Astrocyte (in vitro differentiated cells and primary cell): Measurements from ENCODE around the gene ASXL1. TPM values are rescaled to one million over a fixed set of nuclear protein-coding genes. Genes with fewer than 3 reads are reported as not detected.
A peak's percentile ranks its signal among the peaks of the same experiment; 100 is the strongest.
"Not testable (repeated sequence)": the region's sequence is repeated elsewhere in the genome, so short reads cannot be mapped to it uniquely, and the experiment has no call there.

Source experiments
- DNase-seq: peaks from one replicate; pipeline ENCODE4 v3.0.0-alpha.2; 2010; ENCODE audit warnings: low read depth
- FAIRE-seq: peaks from 2 replicates; lab custom pipeline; 2011; peaks lifted over from hg19 to GRCh38; lab: Jason Lieb, UNC
- H2AFZ ChIP-seq: 2 replicates; pipeline ENCODE4 v1.6.0; 2012; ENCODE audit warnings: low read depth, low read length, inconsistent platforms
- H3K27ac ChIP-seq: 2 replicates; pipeline ENCODE4 v1.5.1; 2011; ENCODE audit warnings: low read depth, low read length, inconsistent platforms
- H3K27me3 ChIP-seq: 2 replicates; pipeline ENCODE4 v1.6.0; 2011; ENCODE audit warnings: low read length, inconsistent platforms; ENCODE audit not compliant: insufficient read depth
- H3K36me3 ChIP-seq: 2 replicates; pipeline ENCODE4 v1.5.1; 2011; ENCODE audit warnings: low read length, inconsistent platforms; ENCODE audit not compliant: insufficient read depth
- H3K4me1 ChIP-seq: 2 replicates; pipeline ENCODE4 v1.5.1; 2011; ENCODE audit warnings: low read length, inconsistent platforms; ENCODE audit not compliant: insufficient read depth
- H3K4me2 ChIP-seq: 2 replicates; pipeline ENCODE4 v1.6.0; 2012; ENCODE audit warnings: low read length, inconsistent platforms
- H3K4me3 ChIP-seq: 2 replicates; pipeline ENCODE4 v1.5.1; 2011; ENCODE audit warnings: low read depth, mild to moderate bottlenecking, low read length, inconsistent platforms; ENCODE audit not compliant: insufficient read depth
- H3K79me2 ChIP-seq: 2 replicates; pipeline ENCODE4 v1.6.0; 2012; ENCODE audit warnings: mild to moderate bottlenecking, low read length, inconsistent platforms; ENCODE audit not compliant: insufficient read depth
- H3K9ac ChIP-seq: 2 replicates; pipeline ENCODE4 v1.6.0; 2012; ENCODE audit warnings: mild to moderate bottlenecking, low read length, inconsistent platforms
- H3K9me3 ChIP-seq: 2 replicates; pipeline ENCODE4 v1.5.1; 2012; ENCODE audit warnings: low read depth, mild to moderate bottlenecking, low read length, inconsistent platforms; ENCODE audit not compliant: insufficient read depth
- H4K20me1 ChIP-seq: 2 replicates; pipeline ENCODE4 v1.6.0; 2012; ENCODE audit warnings: low read length, inconsistent platforms; ENCODE audit not compliant: insufficient read depth
- H3K27ac Mint-ChIP-seq: one replicate; pipeline ENCODE4 v1.8.0; 2021; ENCODE audit warnings: mild to moderate bottlenecking, mixed read lengths; ENCODE audit not compliant: unreplicated experiment
- H3K27me3 Mint-ChIP-seq: one replicate; pipeline ENCODE4 v1.8.0; 2021; ENCODE audit warnings: low read depth, mixed read lengths; ENCODE audit not compliant: unreplicated experiment
- H3K36me3 Mint-ChIP-seq: one replicate; pipeline ENCODE4 v1.8.0; 2021; ENCODE audit warnings: low read depth, mixed read lengths; ENCODE audit not compliant: unreplicated experiment
- H3K4me1 Mint-ChIP-seq: one replicate; pipeline ENCODE4 v1.8.0; 2021; ENCODE audit warnings: low read depth, mixed read lengths; ENCODE audit not compliant: unreplicated experiment
- H3K4me3 Mint-ChIP-seq: one replicate; pipeline ENCODE4 v1.8.0; 2021; ENCODE audit warnings: mild to moderate bottlenecking, moderate library complexity, mixed read lengths; ENCODE audit not compliant: unreplicated experiment
- H3K9me3 Mint-ChIP-seq: one replicate; pipeline ENCODE4 v1.8.0; 2021; ENCODE audit warnings: mild to moderate bottlenecking, mixed read lengths; ENCODE audit not compliant: unreplicated experiment
- EZH2 ChIP-seq: IDR thresholded peaks from 2 replicates; pipeline ENCODE4 v1.6.1; 2012; ENCODE audit warnings: mild to moderate bottlenecking, low read length, inconsistent platforms; ENCODE audit not compliant: insufficient read depth
- total RNA-seq: library from RNA; stranded (reverse); gene quantifications from 2 replicates; pipeline ENCODE4 v1.2.1, GENCODE V29; 2021
- TF ChIP-seq, protein P1 (sequence below): IDR thresholded peaks from 2 replicates; pipeline ENCODE4 v1.5.1; 2011; ENCODE audit warnings: low read depth, mild to moderate bottlenecking, inconsistent platforms, low read length, moderate library complexity; ENCODE audit not compliant: insufficient read depth

Gene ASXL1
- total RNA-seq, 1 donor from 2014 or later, result 62.4 TPM

DNA sequence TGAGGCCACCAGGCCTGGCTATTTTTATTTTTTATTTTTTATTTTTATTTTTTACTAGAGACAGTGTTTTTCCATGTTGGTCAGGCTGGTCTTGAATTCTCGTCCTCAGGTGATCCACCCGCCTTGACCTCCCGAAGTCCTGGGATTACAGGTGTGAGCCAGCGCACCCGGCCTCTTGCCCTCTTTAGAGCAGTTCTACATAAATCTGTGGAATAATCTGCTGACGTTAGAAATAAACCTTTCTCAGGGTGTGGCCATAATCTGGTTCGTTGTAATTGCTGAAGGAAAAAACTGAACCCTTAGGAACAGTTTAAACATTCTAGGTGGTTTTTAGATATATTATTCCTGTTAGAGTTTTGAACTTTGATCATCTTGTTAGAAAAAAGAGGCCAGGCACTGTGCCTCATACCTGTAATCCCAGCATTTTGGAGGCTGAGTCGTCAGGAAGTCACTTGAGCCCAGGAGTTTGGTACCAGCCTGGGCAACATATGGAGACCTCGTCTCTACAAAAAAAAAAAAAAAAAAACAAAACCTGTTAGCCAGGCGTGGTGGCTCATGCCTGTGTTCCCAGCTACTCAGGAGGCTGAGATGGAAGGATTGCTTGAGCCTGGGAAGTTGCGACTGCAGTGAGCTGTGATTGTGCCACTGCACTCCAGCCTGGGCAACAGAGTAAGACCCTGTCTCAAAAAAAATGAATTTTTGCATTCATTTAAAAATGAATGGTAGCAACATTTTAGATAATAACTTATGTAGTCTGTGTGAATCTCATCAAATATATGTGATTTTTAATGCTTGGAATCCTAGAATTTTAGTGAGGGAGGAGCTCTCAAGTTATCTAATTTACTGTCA, 24.2 kb downstream of the ASXL1 start:
- Histone ChIP-seq H3K4me2 (no peak overlapping the region), H3K27ac (no peak overlapping the region), H3K36me3 (peaks cover 4% of the 10 kb centered on the region), H4K20me1 (peaks cover 75% of the 10 kb centered on the region), H3K9ac (no peak overlapping the region), H3K9me3 (no peaks in the 10 kb centered on the region), H3K79me2 (peaks cover 83% of the 10 kb centered on the region), H2AFZ (no peak overlapping the region), H3K4me1 (peaks cover 5% of the 10 kb centered on the region), H3K27me3 (no peaks in the 10 kb centered on the region), H3K4me3 (no peak overlapping the region)
- no peak for FAIRE-seq
- TF ChIP-seq, protein P1, sequence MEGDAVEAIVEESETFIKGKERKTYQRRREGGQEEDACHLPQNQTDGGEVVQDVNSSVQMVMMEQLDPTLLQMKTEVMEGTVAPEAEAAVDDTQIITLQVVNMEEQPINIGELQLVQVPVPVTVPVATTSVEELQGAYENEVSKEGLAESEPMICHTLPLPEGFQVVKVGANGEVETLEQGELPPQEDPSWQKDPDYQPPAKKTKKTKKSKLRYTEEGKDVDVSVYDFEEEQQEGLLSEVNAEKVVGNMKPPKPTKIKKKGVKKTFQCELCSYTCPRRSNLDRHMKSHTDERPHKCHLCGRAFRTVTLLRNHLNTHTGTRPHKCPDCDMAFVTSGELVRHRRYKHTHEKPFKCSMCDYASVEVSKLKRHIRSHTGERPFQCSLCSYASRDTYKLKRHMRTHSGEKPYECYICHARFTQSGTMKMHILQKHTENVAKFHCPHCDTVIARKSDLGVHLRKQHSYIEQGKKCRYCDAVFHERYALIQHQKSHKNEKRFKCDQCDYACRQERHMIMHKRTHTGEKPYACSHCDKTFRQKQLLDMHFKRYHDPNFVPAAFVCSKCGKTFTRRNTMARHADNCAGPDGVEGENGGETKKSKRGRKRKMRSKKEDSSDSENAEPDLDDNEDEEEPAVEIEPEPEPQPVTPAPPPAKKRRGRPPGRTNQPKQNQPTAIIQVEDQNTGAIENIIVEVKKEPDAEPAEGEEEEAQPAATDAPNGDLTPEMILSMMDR, result no peak
- no peak for TF ChIP-seq EZH2
- Mint-ChIP-seq H3K27ac (no peak overlapping the region), H3K36me3 (peaks cover 3% of the 10 kb centered on the region), H3K9me3 (no peaks in the 10 kb centered on the region), H3K4me3 (no peak overlapping the region), H3K4me1 (peaks cover 28% of the 10 kb centered on the region), H3K27me3 (no peaks in the 10 kb centered on the region)
- DNase-seq, result no peak

DNA sequence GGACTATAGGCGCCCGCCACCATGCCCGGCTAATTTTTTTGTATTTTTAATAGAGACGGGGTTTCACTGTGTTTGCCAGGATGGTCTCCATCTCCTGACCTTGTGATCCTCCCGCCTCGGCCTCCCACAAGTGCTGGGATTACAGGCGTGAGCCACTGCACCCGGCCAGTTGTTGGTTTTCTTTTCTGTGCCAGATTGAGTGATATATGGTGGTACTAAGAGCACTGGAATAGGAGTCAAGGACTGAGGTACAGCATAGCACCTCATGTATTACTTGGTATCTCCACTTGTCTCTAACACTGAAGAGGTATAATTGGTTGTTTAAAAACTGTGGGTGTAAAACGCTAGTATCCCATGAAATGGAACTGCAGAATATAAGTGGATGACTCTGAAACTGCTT, 25.3 kb downstream of the ASXL1 start:
- Histone ChIP-seq H4K20me1 (peaks cover 69% of the 10 kb centered on the region), H3K79me2 (peaks cover 83% of the 10 kb centered on the region)
- not testable (repeated sequence) for FAIRE-seq, H2AFZ ChIP-seq, H3K4me3 Mint-ChIP-seq, H3K27me3 ChIP-seq, H3K9me3 ChIP-seq, H3K9ac ChIP-seq, H3K4me1 ChIP-seq, H3K36me3 ChIP-seq, H3K27ac Mint-ChIP-seq, H3K4me2 ChIP-seq, H3K36me3 Mint-ChIP-seq, H3K9me3 Mint-ChIP-seq, H3K4me3 ChIP-seq, H3K27ac ChIP-seq, H3K27me3 Mint-ChIP-seq, DNase-seq
- H3K4me1 Mint-ChIP-seq, result peaks cover 30% of the 10 kb centered on the region

DNA sequence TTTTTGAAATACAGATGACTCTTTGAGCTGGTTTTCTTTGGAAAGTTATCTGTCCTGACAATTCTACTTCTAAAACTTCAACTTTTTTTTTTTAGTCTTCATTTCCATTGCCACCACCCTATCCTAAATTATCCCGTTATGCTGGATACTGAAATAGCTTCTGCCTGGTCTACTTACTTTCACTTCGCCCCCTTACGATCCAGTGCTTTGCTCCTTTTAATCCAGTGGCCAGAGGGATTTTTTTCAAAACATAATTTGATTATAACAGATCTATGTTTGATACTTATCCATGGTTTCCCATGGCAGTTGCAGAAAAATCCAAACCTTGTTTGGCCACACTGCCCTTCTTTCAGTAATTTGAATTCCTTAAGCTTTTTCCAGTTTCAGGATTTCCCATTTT, 27.4 kb downstream of the ASXL1 start:
- FAIRE-seq, result no peak
- Histone ChIP-seq H3K4me1 (no peaks in the 10 kb centered on the region), H3K4me3 (no peak overlapping the region)

More for the DNA sequence above, 27.4 kb downstream of the ASXL1 start:
- no peak for DNase-seq
- peaks cover 3% of the 10 kb centered on the region for H3K36me3 Mint-ChIP-seq
- no peaks in the 10 kb centered on the region for H3K27me3 Mint-ChIP-seq
- Histone ChIP-seq H3K27me3 (no peaks in the 10 kb centered on the region), H3K4me2 (peak overlapping the region; percentile 10), H2AFZ (no peak overlapping the region), H3K9me3 (no peaks in the 10 kb centered on the region), H3K27ac (no peak overlapping the region), H3K9ac (no peak overlapping the region), H3K79me2 (peaks cover 92% of the 10 kb centered on the region), H4K20me1 (peaks cover 72% of the 10 kb centered on the region), H3K36me3 (peaks cover 3% of the 10 kb centered on the region)
- H3K4me3 Mint-ChIP-seq, result no peak overlapping the region
- no peaks in the 10 kb centered on the region for H3K9me3 Mint-ChIP-seq
- H3K4me1 Mint-ChIP-seq, result peaks cover 29% of the 10 kb centered on the region
- no peak for TF ChIP-seq EZH2
- TF ChIP-seq, protein P1, result no peak
- no peak overlapping the region for H3K27ac Mint-ChIP-seq
